ENCODE results near the gene ADGRB2.

DNA sequence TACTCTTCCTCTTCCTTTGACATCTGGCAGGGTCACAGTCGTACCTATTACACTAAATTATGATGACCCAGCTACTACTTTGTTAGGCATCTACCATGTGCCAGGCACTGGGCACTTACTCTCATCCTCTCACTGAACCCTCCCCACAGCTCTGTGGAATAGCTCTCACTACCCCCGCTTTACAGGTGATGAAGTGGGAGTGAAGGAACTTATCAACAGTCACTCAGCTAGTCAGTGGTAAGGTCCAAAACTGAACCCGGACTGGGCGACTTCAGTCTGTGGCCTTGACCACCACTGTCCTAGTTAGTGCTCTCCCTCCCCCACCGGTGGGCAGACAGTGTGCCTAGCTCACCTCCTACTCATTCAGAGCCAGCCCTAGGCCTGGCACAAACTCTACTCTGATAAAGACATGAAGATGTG lies 12.3 kb downstream of the ADGRB2 start:
- no peak for TF ChIP-seq CTCF (IDR thresholded peaks at IDR 0.05; ENCODE audit: low read length)
- no peak for TF ChIP-seq EZH2 (optimal IDR thresholded peaks at IDR 0.05; ENCODE audit: low read depth, low read length)
- no peak for TF ChIP-seq EZH2phosphoT487 (IDR thresholded peaks at IDR 0.05; ENCODE audit: low read length)

All from MM.1S (cell line).